CD4-positive, alpha-beta T cell (primary cell): Measurements from ENCODE around the gene GDPD1. TPM values are rescaled to one million over a fixed set of nuclear protein-coding genes. Genes with fewer than 3 reads are reported as not detected.

Experiments used
- ATAC-seq: fragments of 200-7000 bp; cut with Tn5 transposase; one replicate; pipeline ENCODE4 v1.10.0; 2022; ENCODE audit warnings: mild to moderate bottlenecking; ENCODE audit not compliant: poor library complexity
- CTCF ChIA-PET: fragments of 350-600 bp; sonication (Branson Sonifier 250); formaldehyde crosslinking; loops from one replicate; lab custom pipeline; 2021; ENCODE audit warnings: antibody characterized with exemption, inconsistent platforms; lab: Charles Lee
- POLR2A ChIA-PET: fragments of 350-600 bp; sonication (Branson Sonifier 250); formaldehyde crosslinking; loops from one replicate; lab custom pipeline; 2021; ENCODE audit warnings: antibody characterized with exemption, inconsistent platforms; lab: Charles Lee
- DNase-seq, 14 experiments: peaks; one replicate each; pipeline ENCODE4 v3.0.0-alpha.2; 2013 to 2020; ENCODE audit warnings: mixed read lengths in 2 of 14
- H3K27ac ChIP-seq, 2 donors: one replicate each; pipeline versions ENCODE4 v1.5.1 to v1.7.0; 2013; ENCODE audit warnings: low read length in 2 of 2, low read depth in 1 of 2, mild to moderate bottlenecking in 1 of 2
- H3K27me3 ChIP-seq, 2 experiments: 1 replicate in 1 of 2; 2 replicates in 1 of 2; pipeline versions ENCODE4 v1.6.1 to v1.7.0; 2013; ENCODE audit warnings: low read length in 2 of 2, control low read depth in 1 of 2, mild to moderate bottlenecking in 1 of 2, moderate library complexity in 1 of 2; ENCODE audit not compliant: insufficient read depth in 2 of 2, control insufficient read depth in 1 of 2
- H3K36me3 ChIP-seq: one replicate; pipeline ENCODE4 v1.6.1; 2013; ENCODE audit warnings: low read length, control low read depth; ENCODE audit not compliant: insufficient read depth
- H3K4me1 ChIP-seq: one replicate; pipeline ENCODE4 v1.6.1; 2013; ENCODE audit warnings: low read length, control low read depth; ENCODE audit not compliant: insufficient read depth
- H3K4me3 ChIP-seq: one replicate; pipeline ENCODE4 v1.5.1; 2013; ENCODE audit warnings: mild to moderate bottlenecking, low read length, moderate library complexity
- H3K9me3 ChIP-seq, 2 experiments: 1 replicate in 1 of 2; 2 replicates in 1 of 2; pipeline versions ENCODE4 v1.6.1 to v1.7.0; 2013; ENCODE audit warnings: low read length in 2 of 2, mild to moderate bottlenecking in 2 of 2, control low read depth in 1 of 2, moderate library complexity in 1 of 2; ENCODE audit not compliant: control insufficient read depth in 1 of 2, insufficient read depth in 1 of 2
- H3K27ac Mint-ChIP-seq: one replicate; pipeline ENCODE4 v1.8.0; 2020; ENCODE audit warnings: mixed read lengths
- H3K27me3 Mint-ChIP-seq: one replicate; pipeline ENCODE4 v1.8.0; 2021; ENCODE audit warnings: mixed read lengths
- H3K36me3 Mint-ChIP-seq: one replicate; pipeline ENCODE4 v1.8.0; 2021; ENCODE audit warnings: low read depth, mixed read lengths
- H3K4me1 Mint-ChIP-seq: one replicate; pipeline ENCODE4 v1.8.0; 2021; ENCODE audit warnings: low read depth, mixed read lengths
- H3K4me3 Mint-ChIP-seq: one replicate; pipeline ENCODE4 v1.8.0; 2020; ENCODE audit warnings: mild to moderate bottlenecking, mixed read lengths
- H3K9me3 Mint-ChIP-seq: one replicate; pipeline ENCODE4 v1.8.0; 2020; ENCODE audit warnings: mixed read lengths
- intact Hi-C, 2 experiments: fragments of 100-400 bp; cut with DNase I in 1 of 2; cut with micrococcal nuclease in 1 of 2; formaldehyde crosslinking; loops; one replicate each; pipeline versions ENCODE4 v1.15.1 to v1.9.0; 2023 to 2025; cut with DNase I, micrococcal nuclease
- total RNA-seq, 174 experiments: library from RNA in 2 of 174; stranded (reverse) in 2 of 174; gene quantifications; one replicate each; pipeline ENCODE4 v1.2.3 and lab custom pipeline; 2021 to 2026
- TF ChIP-seq, protein P1 (sequence below): fragments of 200-600 bp; IDR thresholded peaks from one replicate; pipeline ENCODE4 v1.8.0; 2022; ENCODE audit warnings: antibody characterized with exemption, mild to moderate bottlenecking

GDPD1 gene
- total RNA-seq, 2 experiments from 2014 or later: 2.0 to 2.3 TPM

DNA sequence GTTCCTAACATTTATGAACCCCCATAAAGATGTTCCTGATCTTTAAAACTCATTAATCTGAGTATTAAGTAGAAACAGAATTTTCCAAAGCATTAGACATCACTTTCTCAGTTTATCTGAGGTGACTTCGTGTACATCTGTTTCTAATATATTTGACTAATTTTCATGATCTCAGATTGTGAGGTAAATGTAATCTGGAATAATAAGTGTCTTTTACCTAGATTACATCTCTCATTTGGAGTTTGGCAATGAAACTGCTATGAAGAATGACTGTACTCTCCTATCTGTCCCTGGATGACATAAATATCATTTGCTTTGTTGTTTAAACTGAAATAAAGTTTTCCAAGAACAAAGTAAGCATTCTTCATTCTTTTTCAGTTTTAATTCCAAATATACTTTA is 55.3 kb downstream of the GDPD1 start:
- intact Hi-C loops: no loop called here
- CTCF ChIA-PET: no interaction called here

DNA sequence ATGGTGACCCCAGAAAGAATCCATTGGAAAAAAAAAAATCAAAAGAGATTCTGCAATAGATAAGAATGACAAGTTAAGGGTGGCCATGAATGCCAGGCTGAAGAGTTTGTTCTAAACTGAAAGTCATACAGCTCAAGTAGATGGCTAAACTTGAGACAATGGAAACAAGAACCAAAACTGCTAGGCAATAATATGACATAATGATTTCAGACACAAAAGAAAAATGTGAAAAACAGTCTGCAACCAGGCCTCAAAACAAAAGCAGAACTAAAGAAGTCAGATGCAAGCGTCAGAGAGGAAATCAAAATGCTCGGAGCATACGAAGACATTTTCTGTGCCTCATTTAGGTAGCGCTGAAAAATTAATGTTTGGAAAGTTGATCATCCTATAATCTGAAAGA is 56.7 kb downstream of the GDPD1 start:
- DNase-seq (peak in 3 of 14 experiments; percentile 15 to 34 (median 21)), ATAC-seq (no peak)
- intact Hi-C loops: no loop called here
- Mint-ChIP-seq H3K27ac (no peak overlapping the region), H3K9me3 (no peaks in the 10 kb centered on the region), H3K4me1 (no peaks in the 10 kb centered on the region), H3K4me3 (no peak overlapping the region), H3K36me3 (peaks cover 21% of the 10 kb centered on the region), H3K27me3 (no peaks in the 10 kb centered on the region)
- H3K9me3 ChIP-seq: no peaks in the 10 kb centered on the region
- H3K4me1 ChIP-seq: no peaks in the 10 kb centered on the region
- CTCF ChIA-PET: no interaction called here
- POLR2A ChIA-PET: no interaction called here
- H3K27ac ChIP-seq: no peak overlapping the region
- TF ChIP-seq, protein P1, sequence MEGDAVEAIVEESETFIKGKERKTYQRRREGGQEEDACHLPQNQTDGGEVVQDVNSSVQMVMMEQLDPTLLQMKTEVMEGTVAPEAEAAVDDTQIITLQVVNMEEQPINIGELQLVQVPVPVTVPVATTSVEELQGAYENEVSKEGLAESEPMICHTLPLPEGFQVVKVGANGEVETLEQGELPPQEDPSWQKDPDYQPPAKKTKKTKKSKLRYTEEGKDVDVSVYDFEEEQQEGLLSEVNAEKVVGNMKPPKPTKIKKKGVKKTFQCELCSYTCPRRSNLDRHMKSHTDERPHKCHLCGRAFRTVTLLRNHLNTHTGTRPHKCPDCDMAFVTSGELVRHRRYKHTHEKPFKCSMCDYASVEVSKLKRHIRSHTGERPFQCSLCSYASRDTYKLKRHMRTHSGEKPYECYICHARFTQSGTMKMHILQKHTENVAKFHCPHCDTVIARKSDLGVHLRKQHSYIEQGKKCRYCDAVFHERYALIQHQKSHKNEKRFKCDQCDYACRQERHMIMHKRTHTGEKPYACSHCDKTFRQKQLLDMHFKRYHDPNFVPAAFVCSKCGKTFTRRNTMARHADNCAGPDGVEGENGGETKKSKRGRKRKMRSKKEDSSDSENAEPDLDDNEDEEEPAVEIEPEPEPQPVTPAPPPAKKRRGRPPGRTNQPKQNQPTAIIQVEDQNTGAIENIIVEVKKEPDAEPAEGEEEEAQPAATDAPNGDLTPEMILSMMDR: no peak
- no peaks in the 10 kb centered on the region for H3K36me3 ChIP-seq
- H3K27me3 ChIP-seq: no peaks in the 10 kb centered on the region
- H3K4me3 ChIP-seq: no peak overlapping the region

More for the DNA sequence above, 55.3 kb downstream of the GDPD1 start:
- no peak overlapping the region for H3K4me3 ChIP-seq
- TF ChIP-seq, protein P1: no peak
- no peak overlapping the region for H3K27ac ChIP-seq
- Mint-ChIP-seq H3K36me3 (peaks cover 26% of the 10 kb centered on the region), H3K27ac (no peak overlapping the region), H3K4me1 (no peaks in the 10 kb centered on the region), H3K4me3 (no peak overlapping the region), H3K27me3 (no peaks in the 10 kb centered on the region), H3K9me3 (no peaks in the 10 kb centered on the region)
- H3K4me1 ChIP-seq: no peaks in the 10 kb centered on the region
- DNase-seq (no peak), ATAC-seq (no peak)
- no peaks in the 10 kb centered on the region for H3K27me3 ChIP-seq
- H3K9me3 ChIP-seq: no peaks in the 10 kb centered on the region
- no peaks in the 10 kb centered on the region for H3K36me3 ChIP-seq
- POLR2A ChIA-PET: no interaction called here

DNA sequence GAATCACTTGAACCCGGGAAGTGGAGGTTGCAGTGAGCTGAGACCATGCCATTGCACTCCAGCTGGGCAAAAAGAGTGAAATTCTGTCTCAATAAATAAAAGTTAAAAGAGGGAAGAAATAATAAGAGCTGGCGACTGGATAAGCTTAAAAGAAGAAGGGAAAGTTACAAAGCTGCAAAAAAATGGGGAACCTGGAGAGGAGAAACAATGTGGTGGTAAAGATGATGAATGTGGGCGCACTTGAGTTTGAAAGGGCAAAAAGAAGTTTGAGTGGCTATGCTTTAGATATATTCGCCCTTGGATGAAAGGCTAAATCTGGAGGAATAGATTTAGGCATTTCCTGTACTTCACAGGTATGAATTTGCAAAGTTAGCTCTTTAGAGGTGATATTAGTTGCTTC is 58.1 kb downstream of the GDPD1 start:
- H3K27ac ChIP-seq: no peak overlapping the region
- H3K4me3 ChIP-seq: no peak overlapping the region
- DNase-seq (no peak), ATAC-seq (no peak)
- no peaks in the 10 kb centered on the region for H3K36me3 ChIP-seq
- CTCF ChIA-PET: no interaction called here
- H3K4me3 Mint-ChIP-seq: no peak overlapping the region
- H3K9me3 Mint-ChIP-seq: no peaks in the 10 kb centered on the region
- H3K27ac Mint-ChIP-seq: no peak overlapping the region
- H3K36me3 Mint-ChIP-seq: peaks cover 12% of the 10 kb centered on the region
- H3K27me3 Mint-ChIP-seq: no peaks in the 10 kb centered on the region
- POLR2A ChIA-PET: interaction anchor here (0.6 kb wide), 1 partner anchor 905 kb away, joined by 3 read pairs; no protein-coding TSS in a partner anchor
- no peaks in the 10 kb centered on the region for H3K27me3 ChIP-seq
- H3K4me1 Mint-ChIP-seq: no peaks in the 10 kb centered on the region
- H3K4me1 ChIP-seq: no peaks in the 10 kb centered on the region
- TF ChIP-seq, protein P1: no peak
- no peaks in the 10 kb centered on the region for H3K9me3 ChIP-seq
- intact Hi-C loops: no loop called here
